Left lobe of liver (tissue), 2 donors: ENCODE results near the gene S100Z. TPM values are rescaled to one million over a fixed set of nuclear protein-coding genes. Genes with fewer than 3 reads are reported as not detected.
"Not testable (repeated sequence)": the region's sequence is repeated elsewhere in the genome, so short reads cannot be mapped to it uniquely, and the experiment has no call there.

ENCODE experiments used
- ATAC-seq: fragments of 200-7000 bp; cut with Tn5 transposase; one replicate; pipeline ENCODE4 v1.9.1; 2020; ENCODE audit warnings: mild to moderate bottlenecking, moderate library complexity
- DNase-seq: peaks from one replicate; pipeline ENCODE4 v3.0.0-alpha.2; 2020; ENCODE audit warnings: low spot score
- total RNA-seq: library from RNA; stranded (reverse); gene quantifications from one replicate; pipeline ENCODE4 v1.2.1, GENCODE V29; 2021
- donor health status: DM: no; HTN: no; CAD: no; lungs with moderate emphysema.
- donor health status: DM: no; HTN: yes; CAD: no.

Gene S100Z
- total RNA-seq, 1 donor from 2014 or later: not detected

DNA sequence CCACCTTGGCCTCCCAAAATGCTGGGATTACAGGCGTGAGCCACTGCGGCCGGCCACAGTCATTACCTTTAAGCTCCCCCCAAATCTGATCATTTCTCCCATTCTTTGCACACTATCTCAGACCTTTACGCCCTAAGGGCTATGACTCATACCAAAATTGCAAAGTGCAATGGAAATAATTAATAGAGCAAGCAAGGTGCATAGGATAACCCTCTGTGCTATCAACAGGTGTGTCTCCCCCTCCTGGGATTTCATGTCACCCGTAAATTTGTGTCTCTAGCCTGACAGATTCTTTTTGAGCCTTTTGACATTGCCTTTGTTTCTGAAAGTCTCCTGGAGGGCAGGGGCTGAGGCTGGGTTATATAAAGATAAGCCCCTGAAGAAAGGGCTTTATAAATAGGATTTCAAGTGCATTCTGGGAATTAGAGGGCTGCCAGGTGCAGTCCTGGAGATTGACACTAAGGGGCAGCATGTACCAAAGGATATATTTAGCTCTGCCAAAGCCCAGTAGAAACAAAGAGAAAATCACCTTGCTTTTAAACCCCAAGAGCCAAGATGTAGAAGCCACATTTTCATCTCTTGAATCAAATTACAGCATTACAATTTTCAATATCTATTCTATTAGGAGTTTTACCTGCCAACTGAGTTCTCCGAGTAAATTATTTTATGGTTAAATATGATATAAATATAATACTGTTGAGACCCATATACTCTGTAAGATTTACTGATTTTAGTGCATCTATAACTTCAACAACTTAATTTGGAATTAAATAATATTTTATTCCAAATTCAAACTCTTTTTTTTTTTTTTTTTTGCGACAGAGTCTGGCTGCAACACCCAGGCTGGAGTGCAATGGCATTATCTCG is 18.2 kb downstream of the S100Z start:
- DNase-seq: peak; percentile 69
- peak; percentile 99 for ATAC-seq

DNA sequence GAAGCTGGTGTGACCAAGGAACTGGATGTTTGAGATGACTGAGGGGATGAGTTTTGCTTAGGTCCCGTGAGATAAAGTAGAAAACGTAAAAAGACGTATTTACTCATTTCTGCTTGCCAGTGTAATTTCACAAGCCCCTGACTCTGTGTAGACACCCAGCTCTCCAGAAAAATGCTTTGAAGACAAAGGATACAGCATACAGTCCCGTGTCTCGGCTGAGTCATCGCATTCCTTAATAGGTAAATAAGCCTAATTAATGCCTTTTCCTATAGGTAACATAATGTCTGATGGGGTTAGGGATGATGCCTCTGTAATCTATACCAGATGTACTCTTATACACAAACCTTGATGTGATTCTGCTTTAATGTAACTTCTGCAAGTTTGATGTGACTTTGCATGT is 20.2 kb downstream of the S100Z start:
- DNase-seq (no peak), ATAC-seq (no peak)

DNA sequence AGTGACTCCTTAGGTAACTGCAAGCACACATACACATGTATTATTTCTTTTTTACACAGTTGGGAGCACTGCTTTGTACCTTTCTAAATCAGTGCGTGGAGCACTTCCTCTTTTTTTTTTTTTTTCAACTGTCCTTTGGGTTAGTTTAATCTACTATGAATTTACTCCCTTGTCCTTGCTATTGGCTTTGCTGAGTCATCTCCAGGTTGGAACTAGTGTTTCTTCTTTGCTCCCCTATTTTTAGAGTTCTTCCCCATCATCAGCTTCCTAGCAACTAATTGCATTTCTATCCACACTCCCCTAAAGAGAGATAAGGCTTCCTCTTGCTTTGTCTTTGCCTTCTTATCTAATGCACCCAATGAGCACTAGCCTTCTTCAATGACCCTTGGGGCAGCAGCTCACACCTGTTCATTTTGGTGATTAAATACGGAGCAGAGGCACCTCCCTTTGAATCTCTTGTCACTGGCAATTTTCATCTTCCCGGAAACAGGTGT is 24.3 kb downstream of the S100Z start:
- ATAC-seq (no peak), DNase-seq (no peak)

DNA sequence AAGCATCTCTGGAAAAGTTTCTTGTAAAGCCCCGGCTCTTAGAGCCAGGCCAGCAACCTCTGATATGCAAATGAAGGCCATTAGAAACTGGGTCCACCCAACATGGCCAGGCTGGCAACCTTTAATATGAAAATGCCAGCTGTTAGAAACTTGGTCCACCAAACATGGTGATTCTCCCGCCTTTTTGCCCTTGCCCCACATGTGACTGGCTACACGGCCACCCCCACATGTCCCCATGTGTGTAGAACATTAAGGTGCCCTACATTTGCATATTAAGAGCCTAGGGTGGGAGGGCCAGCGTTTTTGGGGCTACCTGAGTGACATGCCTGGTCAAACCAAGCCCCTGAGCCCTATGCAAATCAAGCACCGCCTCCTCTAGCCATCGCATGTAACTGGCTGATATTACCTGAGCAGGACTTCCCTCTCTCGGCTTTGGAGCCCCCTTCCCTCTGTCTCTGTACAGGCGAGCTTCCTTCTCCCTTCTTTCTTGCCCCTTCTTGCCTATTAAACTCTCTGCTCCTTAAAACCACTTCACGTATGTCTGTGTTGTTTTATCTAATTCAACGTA is 39.0 kb downstream of the S100Z start:
- no peak for DNase-seq
- ATAC-seq: no peak

DNA sequence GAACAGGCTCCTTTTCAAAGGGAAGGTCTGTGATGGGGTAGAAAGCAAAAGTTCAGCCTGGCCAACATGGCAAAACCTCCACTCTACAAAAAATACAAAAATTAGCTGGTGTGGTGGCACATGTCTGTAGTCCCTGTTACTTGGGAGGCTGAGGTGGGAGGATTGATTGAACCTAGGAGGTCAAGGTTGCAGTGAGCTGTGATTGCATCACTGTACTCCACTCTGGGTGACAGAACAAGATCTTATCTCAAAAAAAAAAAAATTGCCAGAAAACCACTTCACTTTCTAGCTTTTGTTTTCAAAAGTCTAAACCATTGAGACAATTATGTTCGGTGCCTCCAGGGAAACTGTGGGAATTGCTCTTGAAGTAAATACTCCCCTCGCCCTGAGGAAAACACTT is 43.5 kb downstream of the S100Z start:
- ATAC-seq (no peak), DNase-seq (no peak)

DNA sequence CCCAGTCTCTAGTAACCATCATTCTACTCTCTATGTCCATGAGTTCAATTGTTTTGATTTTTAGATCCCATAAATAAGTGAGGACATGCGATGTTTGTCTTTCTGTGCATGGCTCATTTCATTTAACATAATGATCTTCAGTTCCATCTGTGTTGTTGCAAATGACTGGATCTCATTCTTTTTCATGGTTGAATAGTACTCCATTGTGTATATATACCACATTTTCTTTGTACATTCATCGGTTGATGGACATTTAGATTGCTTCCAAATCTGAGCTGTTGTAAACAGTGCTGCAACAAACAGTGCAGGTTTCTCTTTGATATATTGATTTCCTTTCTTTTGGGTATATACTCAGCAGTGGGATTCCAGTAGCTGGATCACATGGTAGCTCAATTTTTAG is 46.4 kb downstream of the S100Z start:
- ATAC-seq: no peak
- DNase-seq: no peak

DNA sequence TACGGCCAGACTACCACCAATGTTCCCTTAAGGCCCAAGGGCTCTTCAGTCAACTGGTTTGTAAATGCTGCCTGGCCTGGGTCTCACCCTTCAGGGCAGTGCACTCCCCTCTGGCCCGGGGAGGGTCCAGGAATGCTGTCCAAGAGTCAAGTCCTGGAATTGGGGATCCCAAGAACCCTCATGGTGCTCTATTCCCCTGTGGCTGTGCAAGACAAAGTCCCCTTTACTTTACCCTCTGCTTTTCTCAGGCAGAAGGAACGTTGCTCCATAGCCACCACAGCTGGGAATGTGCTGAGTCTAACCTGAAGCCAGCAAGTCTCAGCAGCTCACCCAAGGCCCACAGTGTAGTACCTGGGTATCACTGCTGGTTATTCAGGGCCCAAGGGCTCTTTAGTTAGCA is 51.7 kb downstream of the S100Z start:
- ATAC-seq: no peak
- DNase-seq: no peak

DNA sequence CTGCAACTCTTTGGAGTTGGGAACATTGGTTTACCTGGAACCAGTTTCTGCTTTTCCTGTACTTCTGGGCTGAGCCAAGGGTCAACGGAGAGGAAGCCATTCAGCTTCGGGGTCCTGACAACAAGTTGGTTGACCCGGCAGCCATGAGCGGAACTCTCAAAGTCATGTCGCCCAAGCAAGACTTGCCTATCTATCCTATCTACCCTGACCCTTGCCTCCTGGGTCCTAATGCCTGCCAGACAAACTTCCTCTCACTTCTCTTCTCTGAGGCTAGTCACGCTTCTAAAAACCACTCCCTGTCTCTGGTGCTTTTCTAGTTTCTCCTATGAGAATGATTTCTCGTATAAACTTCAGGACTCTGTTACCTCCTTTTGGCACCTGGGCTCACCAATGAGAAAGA is 58.4 kb downstream of the S100Z start:
- DNase-seq (no peak), ATAC-seq (no peak)

DNA sequence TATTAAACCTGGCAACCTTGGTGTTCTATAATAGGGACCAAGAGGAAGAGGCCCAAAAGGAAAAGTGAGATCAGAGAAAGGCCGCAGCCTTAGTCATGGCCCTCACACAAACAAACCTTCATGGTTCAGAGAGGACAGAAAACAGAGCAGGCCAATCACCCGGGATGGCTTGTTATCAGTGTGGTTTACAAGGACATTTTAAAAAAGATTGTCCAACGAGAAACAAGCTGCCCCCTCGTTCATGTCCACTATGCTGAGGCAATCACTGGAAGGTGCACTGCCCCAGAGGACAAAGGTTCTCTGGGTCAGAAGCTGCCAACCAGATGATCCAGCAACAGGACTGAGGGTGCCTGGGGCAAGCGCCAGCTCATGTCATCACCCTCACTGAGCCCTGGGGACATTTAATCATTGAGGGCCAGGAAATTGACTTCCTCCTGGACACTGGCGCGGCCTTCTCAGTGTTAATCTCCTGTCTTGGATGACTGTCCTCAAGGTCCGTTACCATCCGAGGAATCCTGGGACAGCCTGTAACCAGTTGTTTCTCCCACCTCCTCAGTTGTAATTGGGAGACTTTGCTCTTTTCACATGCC is 60.6 kb downstream of the S100Z start:
- ATAC-seq (peak; percentile 70), DNase-seq (peak; percentile 93)

DNA sequence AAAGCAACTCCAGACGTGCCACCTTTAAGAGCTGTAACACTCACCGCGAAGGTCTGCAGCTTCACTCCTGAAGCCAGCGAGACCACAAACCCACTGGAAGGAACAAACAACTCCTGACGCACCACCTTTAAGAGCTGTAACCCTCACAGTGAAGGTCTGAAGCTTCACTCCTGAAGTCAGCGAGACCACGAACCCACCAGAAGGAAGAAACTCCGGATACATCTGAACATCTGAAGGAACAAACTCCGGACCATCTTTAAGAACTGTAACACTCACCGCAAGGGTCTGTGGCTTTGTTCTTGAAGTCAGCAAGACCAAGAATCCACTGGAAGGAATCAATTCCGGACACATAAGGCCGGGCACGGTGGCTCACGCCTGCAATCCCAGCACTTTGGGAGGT is 64.9 kb downstream of the S100Z start:
- not testable (repeated sequence) for ATAC-seq, DNase-seq

DNA sequence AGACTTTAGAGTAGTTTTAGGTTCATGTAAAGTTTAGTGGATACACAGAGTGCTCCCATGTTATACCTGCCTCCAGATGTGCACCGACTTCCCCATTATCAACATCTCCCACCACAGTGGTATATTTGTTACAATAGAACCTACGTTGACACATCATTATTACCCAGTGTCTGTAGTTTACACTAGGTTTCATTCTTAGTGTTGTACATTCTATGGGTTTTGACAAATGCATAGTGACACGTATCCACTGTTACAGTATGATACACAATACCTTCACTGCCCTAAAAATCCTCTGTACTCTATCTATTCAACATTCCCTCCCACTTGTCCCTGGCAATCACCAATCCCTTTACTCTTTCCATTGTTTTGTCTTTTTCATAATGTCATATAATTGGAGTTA is 68.7 kb downstream of the S100Z start:
- ATAC-seq: no peak
- DNase-seq: no peak

DNA sequence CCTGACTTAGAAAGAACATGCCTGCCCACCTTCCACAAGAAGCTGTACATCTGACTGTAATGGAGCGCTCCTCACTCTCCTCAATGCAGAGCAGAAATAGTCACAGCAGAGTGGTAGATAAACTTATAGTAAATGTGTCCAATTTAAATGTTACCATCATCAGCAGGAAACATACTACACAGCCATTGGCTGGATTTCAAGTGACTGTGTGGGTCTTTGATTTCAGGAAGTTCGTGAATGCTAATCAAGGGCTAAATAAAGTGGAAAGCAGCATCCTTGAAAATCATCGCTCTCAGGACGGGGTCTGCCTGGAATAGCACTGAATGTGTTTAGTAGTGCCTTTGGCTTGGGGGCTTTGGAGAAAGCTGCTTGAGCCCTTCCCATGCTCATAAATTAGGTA is 70.7 kb downstream of the S100Z start:
- no peak for DNase-seq
- no peak for ATAC-seq

DNA sequence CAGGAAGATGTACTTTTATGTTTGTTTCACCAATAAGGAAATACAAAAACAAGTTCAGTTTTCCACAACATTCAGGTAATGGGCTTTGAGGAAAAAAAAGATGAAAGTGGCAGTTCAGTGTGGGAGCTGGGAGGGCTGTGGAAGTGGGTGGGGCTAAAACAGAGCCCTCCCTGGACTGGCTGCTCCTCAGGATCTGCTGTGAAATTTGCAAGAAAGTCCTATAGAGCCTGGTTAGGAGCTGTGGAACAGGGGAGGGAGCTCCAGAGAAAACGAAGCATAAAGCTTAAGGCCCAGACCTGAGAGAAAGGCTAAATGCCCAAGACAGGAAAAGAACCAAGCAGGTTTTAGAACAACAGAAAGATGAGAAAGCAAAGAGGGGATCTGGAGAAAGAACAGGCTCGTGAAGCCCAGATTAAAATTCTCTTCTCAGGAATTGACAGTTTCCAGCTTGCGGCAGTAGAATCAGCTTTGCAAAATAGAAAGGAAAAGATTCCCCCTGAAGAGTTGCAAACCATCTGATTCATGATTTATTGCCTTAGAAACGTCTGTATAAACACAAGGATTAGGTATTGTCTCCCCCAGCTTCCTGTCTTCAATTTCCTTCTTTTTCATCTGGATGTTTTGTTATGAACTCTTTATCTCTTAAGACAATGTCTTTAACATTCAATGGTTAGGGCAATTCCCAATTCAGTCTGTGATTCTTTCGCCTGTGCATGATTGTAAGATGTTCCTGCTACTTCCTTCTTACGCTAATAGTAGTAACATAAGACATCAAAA is 76.7 kb downstream of the S100Z start:
- no peak for ATAC-seq
- DNase-seq: no peak

DNA sequence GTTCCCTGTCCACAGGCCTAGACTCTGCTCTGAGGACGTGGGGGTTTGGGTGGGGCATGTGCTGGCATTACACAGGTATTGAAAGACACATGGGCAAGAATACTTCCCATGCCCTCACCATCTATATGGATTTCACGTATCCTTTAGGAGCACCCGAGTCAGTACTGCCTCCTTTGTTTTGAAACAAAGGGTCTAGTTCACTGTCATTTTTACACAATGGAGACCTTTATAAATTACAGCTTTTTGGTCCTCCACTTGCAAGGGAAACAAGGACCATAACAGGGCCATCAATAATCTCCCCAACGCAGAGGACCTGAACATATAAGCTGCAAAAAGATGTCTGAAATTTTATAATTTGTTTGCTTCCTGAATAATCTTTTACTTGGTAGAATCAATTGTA is 78.1 kb downstream of the S100Z start:
- ATAC-seq: no peak
- DNase-seq: no peak

DNA sequence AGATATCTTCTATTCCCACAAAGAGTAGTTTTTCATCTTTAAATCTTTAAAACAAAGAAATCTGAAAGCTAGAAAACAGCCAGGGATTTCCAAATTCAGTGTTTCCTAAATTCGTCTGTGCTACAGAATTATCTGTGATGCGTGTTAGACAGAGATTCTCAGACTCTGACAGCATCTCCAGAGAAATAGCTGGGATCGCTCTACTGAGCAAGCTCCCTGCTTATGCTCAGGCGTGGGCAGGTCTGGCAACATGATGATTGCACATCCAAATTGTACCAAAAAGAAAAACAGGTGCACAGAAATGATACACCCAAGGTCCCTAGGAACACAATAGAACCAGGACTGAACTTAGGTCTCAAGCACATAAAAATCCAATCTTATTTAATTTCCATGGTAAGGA is 80.3 kb downstream of the S100Z start:
- no peak for ATAC-seq
- DNase-seq: no peak

DNA sequence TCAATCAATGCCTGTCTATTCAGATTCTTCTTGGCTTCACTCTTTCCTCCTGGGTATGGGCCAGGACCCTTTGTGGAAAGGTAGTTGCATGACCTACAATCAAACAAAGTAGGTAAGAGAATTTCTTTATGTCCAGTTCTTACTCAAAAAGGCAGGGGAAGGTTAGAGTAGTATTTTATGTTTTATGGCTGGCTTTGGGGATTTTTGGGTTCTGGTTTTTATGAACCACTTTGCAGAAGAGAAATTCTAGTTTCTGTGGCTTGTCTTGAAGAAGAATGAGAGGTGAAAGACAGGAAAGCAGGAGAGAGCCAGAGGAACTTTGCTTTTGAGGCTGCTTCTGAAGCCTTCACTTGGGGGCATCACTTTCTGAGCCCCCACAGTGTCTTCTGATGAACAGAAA is 88.4 kb downstream of the S100Z start:
- DNase-seq: no peak
- ATAC-seq: no peak

DNA sequence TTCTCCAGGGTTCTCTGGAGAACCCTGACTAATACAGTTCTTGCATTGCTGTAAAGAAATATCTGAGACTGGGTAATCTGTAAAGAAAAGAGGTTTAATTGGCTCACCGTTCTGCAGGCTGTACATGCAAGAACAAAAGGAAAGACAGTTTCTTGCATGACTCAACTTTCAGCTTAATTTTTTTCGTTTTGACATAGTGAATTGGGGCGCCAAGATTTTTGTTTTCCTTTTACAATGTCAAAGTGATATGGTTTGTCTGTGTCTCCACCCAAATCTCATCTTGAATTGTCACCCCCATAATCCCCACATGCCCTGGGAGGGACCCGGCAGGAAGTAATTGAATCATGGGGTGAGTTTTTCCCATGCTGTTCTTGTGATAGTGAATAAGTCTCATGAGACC is 91.2 kb downstream of the S100Z start:
- DNase-seq: no peak
- no peak for ATAC-seq

DNA sequence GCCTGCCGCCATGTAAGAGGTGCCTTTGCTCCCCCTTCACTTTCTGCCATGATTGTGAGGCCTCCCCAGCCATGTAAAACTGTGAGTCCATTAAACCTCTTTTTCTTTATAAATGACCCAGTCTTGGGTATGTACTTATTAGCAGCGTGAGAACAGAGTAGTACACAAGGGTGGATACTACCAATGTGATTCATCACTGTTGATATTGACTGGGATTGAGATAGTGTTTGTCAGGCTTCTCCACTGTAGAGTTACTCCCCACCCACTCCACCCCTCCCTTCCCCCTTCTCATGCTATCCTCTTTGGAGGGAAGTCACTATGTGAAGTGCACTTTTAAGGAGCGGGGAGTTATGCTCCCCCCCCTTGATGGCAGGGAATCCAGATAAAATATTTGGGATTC is 91.6 kb downstream of the S100Z start:
- ATAC-seq: no peak

DNA sequence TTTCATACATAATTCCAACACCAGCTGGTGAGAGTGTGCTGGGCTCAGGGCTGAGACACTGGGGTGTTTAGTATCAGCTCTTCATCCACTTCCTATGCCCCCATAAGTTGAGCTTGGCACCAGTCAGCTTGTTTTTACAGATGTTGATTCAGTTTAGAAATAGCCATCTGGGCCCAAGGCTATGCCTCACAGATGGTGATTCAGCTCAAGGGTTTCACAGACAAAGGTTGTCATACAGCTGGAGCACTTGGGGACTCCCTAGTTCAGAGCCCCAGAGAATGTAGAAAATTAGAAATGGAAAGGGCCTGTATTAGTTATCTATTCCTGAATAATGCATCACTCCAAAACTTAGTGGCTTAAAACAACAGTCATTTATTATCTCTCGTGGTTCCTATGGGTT is 92.8 kb downstream of the S100Z start:
- ATAC-seq: no peak

More for the DNA sequence above, 91.6 kb downstream of the S100Z start:
- DNase-seq: no peak

DNA sequence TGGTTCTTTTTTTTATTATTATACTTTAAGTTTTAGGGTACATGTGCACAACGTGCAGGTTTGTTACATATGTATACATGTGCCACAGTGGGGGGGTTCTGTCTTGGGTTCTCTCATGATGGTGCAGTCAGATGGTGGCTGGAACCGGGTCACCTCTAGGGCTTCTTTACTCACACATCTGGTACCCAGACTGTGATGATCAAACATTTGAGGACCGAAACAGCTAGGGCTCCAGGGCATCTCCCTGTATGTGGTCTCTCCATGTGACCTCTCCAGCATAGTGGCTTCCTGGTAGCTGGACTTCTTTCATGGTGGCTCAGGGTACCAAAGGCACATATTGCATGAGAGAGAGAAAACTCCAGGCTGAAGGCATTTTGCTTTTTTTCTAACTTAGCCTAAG is 93.2 kb downstream of the S100Z start:
- ATAC-seq: no peak

More for the DNA sequence above, 92.8 kb downstream of the S100Z start:
- no peak for DNase-seq

DNA sequence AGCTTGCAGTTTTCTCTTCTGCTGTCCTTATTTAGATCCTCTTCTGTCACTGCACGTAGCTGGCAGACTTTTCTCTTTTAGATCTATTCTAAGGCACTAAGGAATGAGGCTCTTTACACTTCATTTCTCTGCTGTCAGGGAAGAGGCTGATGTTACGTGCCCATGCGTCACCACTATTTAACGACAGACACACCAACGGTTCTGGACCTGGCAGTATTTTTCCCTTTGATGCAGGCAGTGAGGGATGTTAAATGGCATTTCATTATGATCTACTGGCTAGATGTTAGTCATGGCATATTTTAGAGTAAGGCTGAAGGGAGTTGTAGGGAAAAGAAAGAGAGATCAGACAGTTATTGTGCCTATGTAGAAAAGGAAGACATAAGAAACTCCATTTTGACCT is 94.8 kb downstream of the S100Z start:
- no peak for ATAC-seq

More for the DNA sequence above, 93.2 kb downstream of the S100Z start:
- no peak for DNase-seq

More for the DNA sequence above, 94.8 kb downstream of the S100Z start:
- no peak for DNase-seq
